Medulla oblongata (tissue), 1 donor: ENCODE measurements around the gene SOX10.

Experiments used
- DNase-seq: peaks from one replicate; pipeline ENCODE4 v3.0.0-alpha.2; 2015; ENCODE audit errors: extremely low spot score

SOX10 gene

DNA sequence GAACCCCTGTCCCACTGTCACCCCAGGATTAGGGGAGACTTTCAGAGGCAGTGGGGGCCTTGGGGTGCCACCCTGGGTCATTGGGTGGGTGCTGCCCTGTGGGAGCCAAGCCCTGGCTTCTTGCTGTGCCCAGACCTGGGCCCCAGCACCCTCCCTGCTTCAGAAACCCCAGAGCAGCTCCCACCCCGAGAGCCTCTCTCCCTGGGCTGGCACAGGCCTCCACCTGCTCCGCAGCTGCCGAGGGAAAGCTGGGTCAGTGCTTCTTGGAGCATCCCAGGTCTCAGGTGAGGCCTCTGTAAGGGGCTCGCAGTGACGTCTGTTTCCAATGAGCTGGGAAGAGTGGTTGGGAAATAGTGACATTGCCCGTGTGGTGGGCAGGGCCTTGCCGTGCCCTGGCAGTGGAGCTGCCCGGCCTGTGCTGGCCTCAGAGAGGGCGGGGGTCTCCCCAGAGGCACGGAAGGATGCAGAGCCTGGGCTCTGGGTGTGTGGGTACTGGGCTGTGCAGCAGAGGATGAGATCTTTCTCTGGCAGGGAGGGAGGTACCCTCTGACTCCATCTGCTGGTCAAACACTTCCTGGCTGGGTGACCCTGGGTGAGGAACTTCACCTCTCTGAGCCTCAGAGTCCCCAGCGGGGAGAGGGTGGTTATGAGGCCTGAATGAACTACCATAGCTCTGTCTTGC is 53.9 kb downstream of the SOX10 start:
- peak; percentile 51 for DNase-seq

DNA sequence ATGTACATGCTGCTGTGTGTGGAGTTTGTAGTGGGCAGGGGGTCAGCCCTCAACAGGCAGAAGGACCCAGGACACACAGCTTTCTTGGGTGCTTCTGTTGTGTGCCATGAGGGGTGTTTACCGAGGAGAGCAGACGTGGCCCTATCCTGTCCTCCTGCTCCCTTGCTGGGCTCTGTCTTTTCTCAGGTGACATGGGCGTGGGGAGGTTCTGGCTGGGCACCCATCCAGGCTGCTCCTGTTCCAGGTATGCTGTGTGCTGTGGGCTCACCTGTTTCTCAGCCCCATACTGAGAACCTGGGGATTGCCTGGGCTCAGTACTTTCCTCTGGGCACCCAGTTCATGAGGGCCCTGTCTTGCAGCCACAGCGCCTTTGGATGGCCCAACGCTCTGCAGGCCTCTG is 55.0 kb downstream of the SOX10 start:
- DNase-seq: no peak

DNA sequence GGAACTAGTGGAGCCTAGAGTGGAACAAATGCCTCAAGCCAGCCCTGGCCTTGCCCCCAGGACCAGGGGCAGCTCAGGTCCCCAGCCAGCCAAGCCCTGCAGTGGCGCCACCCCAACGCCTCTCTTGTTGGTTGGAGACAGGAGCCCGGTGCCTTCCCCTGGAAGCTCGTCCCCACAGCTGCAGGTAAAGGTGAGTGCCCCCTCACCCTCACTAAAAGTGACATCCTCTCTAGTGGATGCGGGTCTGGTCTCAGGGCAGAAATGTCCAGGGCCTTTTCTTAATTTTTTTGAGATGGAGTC is 56.8 kb downstream of the SOX10 start:
- no peak for DNase-seq

DNA sequence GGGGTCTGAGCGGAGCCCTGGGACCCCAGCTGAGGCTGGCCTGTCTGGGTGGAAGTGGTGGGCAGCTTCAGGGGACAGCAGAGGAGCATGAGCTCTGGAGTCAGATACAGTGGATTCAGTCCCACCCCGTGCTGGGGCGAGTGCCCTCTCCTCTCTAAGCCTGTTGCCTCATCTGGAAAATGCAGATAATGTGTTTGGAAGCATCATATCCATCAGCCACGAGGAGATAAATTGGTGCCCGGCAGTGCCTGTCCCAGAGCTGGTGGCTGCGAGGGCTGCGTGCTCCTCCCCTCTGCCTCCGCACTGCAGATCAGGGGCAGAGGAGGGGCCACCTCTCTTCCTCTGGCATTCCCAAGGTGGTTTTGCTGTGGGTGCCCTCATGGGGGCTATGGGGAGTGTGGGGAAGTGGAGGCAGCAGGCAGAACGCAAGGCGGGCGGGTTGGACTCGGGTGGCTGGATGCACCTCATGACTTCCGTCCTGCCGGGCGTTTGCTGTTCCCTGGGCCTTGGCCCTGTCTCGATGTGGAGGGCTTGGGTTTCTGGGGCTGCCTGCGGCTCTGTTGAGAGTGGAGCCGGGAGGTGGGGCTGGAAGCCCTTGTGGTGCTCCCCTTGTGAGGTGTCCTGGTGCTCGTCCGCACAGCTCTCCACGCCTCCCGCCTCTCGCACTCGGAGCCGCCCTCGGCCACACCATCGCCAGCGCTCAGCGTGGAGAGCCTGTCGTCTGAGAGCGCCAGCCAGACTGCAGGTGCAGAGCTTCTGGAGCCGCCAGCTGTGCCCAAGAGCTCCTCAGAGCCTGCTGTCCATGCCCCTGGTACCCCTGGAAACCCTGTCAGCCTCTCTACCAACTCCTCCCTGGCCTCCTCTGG is 57.4 kb downstream of the SOX10 start:
- DNase-seq: no peak

DNA sequence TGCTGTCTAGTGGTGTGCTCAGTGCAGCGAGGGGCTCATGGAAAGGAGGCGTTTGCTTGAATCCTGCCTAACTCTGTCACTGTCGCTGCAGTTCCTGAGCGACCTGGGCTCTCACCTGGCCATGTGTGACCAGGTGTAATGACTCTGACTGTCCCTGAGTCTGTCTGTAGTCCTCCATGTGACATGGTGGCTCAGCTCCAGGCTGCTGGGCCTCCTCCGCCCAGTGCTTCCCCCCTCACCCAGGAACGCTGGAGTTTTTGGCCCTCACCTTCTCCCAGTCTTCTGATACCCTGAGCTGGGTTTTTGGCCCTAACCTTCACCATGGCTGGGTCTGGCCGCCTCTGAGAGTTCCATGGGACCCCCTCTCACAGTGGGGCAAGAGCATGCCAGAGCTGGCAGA is 58.0 kb downstream of the SOX10 start:
- no peak for DNase-seq

DNA sequence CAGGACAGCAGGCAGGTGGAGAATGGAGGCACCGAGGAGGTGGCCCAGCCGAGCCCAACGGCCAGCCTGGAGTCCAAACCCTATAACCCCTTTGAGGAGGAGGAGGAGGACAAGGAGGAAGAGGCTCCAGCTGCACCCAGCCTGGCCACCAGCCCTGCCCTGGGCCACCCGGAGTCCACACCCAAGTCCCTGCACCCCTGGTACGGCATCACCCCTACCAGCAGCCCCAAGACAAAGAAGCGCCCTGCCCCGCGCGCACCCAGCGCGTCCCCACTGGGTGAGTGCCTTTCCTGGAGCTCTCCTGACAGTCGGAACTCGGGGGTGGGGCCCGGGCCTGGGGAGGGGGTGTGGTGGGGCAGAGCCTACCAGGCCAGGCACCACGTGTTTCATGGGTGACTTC is 58.6 kb downstream of the SOX10 start:
- DNase-seq: no peak

DNA sequence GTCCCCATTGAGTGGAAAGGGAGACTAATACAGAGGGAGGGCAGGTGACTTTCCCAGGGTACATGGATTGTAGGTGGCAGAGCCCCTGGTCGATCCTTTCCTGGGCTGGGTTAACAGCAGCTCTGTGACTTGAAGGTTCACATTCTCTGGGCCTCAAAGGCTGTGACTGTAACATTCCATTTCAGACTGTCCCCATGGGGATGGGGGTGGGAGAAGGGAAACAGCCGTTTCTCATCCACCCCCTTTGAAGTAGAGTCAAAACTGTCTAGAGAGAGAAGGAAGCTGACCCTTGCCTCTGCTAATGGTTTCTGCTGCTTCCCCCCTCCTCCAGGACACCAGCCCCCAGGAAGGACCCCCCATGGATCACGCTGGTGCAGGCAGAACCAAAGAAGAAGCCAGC is 59.0 kb downstream of the SOX10 start:
- DNase-seq: no peak

DNA sequence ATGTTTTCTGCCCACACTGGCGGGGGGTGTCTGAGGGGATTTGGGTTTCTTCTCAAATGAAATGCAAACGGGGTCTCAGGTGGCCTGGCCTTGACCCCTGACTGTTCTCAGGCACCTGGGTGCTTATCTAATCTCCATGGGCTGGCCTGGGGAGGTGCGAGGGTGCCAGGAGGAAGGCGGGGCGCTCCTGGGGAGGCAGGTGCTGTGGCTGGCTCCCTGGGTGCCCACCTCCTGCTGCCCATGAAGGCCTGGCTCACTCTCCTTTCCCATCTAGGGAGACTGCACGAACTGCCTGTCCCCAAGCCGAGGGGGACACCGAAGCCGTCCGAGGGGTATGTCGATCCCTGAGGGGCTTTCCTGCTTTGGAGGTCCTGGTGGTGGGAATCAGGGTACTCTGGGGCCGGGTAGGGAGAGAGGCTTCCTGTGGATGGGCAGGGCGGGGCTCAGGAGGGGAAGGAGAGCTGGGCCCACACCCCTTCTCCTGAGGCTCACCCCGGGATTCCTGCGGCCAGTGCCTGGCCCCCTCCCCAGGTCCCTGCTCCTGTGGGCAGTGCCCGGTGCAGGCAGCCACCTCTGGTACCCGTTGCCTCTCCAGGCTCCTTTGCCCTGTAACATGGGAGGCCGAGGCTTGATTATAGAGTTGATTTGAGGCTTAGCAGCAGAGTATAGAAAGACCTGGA is 59.8 kb downstream of the SOX10 start:
- DNase-seq: no peak

DNA sequence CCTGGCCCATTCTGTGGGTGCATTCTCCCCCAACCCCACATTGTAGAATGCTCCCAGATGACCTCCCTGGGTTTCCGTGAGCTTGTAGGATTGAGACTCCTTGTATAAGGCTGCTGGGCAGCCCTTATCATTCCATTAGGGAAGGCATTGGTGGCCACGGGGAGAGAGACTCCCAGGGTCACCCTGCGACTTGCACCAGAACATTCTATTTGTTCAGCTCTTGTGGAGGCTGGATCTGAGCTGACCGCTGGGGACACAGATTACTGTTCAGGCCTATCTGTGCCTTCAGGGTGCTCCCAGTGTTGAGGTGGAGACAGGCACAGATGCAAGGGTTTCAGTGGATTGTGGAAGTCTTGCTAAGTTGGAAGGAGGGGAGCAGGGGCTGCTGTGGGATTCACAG is 60.4 kb downstream of the SOX10 start:
- no peak for DNase-seq
